Activated naive CD4-positive, alpha-beta T cell treated with anti-CD3 and anti-CD28 coated beads, Interleukin-2, amount 50 U/mL, for 16 hours (primary cell): Measurements from ENCODE around the gene UBE2M.
"Not testable (repeated sequence)": the region's sequence is repeated elsewhere in the genome, so short reads cannot be mapped to it uniquely, and the experiment has no call there.

Experiments
- DNase-seq: peaks from one replicate; pipeline ENCODE4 v3.0.0-alpha.2; 2020

UBE2M gene

GRCh38 chr19:58555369-58555885 lies 3.0 kb downstream of the UBE2M start:
- no peak for DNase-seq

DNA sequence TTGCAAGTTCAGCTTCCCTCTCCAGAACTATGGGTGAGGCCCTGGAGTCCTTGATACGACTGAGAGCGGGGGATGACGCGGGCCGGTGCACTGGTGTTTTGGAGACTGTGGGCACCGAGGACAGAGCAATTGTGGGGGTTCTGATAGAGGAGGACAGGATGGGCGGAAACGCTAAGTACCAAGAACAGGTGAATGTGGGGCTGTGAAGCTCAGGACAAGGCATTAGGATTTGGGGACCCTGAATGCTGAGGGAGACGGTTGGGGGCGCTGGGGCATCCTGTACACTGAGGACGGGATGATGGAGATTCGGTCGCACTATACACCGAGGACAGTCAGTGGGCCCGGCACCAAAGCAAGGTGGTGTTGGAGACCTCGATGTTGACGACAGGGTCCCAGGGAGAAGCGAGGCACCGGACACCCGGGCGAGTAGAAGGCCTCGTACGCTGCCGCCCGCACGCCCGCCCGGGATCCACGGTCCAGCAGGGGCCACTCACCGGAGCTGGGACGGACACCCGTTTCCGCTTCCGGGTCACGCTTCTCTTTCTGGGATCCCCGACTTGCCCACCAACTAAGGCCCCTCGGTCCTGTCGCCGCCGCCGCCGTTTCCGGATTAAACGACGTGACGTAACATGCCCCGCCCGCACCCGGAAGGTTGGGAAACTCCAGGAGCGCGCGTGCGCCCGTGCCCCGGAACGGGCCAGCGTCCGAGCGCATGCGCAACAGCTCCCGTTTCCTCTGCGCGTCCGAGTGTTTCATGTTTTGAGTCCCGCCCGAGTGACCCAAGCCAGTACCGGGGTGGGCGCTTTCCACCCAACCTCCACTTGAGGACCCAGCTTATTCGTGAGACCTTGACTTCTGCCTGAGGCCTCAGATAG lies 3.7 kb downstream of the UBE2M start, which contains the start of gene CHMP2A:
CHMP2A (minus strand) TSS at position 612 of the 875 bp plus-strand sequence. CDS start 893 bp downstream, outside the sequence.
- peak; percentile 97 for DNase-seq

GRCh38 chr19:58553799-58554493 lies 4.5 kb downstream of the UBE2M start:
- no peak for DNase-seq

DNA sequence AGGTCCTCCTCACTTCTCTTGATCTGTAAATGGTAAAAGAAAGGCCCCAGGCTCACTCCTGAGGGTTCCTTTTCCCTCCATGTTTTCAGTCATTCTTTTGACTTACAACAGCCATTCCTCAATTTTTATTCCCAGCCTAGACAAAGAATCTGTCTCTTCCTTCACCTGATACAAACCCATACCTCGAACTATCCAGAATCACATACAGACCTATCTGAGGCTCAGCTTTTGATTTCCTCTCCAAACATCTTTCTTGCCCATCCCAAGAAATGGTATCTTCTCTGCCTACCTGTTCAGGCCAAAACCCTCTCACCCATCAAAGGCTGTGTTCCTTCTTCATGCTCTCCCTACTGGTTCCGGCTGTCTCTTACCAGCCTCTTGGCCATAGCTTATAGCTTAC lies 5.8 kb downstream of the UBE2M start:
- no peak for DNase-seq

- DNase-seq = no peak
Observed at GRCh38 chr19:58551577-58552471, 6.6 kb downstream of the UBE2M start.

DNA sequence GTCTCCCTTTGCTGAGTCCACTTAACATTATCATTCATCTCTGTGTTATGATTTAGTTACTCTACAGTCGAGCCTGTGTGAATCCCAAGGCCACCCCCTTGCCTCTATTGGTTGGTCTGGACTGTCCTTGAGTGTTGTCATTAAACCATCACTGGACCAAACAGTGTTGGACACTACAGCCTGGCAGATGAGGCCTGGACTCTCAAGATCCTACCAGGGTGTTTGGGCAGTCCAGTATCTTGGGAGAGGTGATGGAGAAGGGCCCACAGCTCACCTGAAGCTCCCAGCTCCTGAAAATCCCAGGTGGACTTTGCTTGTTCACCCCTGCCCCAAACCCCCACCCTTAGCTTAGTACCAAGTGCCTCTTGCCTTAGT lies 7.3 kb downstream of the UBE2M start:
- no peak for DNase-seq

GRCh38 chr19:58550362-58551122 lies 7.9 kb downstream of the UBE2M start:
- no peak for DNase-seq

- DNase-seq = no peak
Observed at GRCh38 chr19:58549664-58550361, 8.6 kb downstream of the UBE2M start.

DNA sequence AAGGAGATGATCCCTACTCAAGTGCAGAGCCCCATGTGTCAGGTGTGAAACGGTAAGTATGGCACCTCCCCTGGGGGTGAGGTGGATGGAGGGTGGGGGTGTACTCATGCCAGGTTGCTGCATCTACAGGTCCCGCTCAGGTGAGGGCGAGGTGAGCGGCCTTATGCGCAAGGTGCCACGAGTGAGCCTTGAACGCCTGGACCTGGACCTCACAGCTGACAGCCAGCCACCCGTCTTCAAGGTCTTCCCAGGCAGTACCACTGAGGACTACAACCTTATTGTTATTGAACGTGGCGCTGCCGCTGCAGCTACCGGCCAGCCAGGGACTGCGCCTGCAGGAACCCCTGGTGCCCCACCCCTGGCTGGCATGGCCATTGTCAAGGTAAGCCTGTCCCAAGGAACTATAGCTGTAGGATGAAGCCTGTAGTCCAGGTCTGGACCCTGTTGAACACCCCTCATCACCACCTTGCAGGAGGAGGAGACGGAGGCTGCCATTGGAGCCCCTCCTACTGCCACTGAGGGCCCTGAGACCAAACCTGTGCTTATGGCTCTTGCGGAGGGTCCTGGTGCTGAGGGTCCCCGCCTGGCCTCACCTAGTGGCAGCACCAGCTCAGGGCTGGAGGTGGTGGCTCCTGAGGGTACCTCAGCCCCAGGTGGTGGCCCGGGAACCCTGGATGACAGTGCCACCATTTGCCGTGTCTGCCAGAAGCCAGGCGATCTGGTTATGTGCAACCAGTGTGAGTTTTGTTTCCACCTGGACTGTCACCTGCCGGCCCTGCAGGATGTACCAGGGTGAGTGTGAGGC lies 9.3 kb downstream of the UBE2M start:
- DNase-seq = no peak

- DNase-seq = no peak
Observed at GRCh38 chr19:58547323-58548312, 10.8 kb downstream of the UBE2M start.

DNA sequence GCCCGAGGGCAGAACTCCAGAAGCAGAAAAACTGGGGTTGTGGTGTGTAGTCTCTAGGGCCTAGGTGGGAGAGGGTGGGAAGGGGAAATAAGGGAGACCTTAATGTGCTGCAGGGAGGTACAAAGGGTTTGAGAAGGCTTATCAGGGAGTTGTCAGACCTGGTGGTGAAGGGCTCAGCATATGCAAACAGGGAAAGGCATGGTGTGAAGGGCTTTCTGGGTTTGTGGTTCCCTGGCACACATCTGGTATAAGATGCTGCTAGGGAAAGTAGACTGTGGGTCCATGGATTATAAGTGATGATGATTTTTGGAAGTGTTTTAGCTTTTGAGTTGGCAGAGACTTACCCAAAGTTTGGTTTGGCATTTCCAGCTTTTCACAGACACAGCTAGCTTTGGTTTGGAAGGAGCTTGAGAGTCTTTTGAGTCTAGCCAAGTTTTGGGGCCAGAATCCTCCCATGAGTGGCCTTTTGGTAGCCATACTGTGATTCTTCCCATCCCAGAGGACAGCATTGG lies 12.3 kb downstream of the UBE2M start:
- no peak for DNase-seq

DNA sequence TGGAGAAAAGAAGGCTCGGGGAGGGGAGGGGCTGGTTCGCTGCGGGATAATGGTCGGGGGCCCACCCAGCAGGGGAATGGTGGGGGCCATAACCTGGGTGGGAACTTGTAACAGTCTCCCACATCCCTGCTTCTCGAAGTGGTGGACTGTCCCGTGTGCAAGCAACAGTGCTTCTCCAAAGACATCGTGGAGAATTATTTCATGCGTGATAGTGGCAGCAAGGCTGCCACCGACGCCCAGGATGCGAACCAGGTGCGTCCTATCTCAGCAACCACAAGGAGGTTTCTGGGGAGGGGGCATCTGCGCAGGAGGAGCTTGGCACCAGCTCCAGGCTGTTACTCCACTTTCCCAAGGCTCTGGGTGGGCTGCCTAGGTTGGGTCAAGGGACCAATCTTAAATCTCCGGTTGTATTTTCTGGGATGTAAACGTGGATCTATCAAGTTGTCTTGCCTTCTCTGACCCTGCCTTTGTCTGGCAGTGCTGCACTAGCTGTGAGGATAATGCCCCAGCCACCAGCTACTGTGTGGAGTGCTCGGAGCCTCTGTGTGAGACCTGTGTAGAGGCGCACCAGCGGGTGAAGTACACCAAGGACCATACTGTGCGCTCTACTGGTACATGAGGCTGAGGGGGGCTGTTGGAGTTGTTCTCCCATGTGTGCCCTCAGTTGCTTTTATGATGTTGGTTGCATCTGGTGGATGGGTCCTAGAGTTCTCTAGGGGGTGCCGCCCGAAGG lies 13.0 kb downstream of the UBE2M start:
- no peak for DNase-seq

DNA sequence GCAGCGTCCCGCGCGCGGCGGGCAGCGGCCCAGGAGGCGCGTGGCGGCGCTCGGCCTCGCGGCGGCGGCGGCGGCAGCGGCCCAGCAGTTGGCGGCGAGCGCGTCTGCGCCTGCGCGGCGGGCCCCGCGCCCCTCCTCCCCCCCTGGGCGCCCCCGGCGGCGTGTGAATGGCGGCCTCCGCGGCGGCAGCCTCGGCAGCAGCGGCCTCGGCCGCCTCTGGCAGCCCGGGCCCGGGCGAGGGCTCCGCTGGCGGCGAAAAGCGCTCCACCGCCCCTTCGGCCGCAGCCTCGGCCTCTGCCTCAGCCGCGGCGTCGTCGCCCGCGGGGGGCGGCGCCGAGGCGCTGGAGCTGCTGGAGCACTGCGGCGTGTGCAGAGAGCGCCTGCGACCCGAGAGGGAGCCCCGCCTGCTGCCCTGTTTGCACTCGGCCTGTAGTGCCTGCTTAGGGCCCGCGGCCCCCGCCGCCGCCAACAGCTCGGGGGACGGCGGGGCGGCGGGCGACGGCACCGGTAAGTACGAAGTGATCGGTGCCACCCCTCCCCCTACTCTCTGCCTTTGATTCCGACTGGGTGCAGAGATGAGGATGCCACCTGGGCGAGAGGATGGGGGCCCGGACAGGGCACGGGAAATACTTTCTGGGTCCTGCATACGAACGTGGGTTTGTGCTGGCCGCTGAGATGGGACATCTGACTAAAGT lies 13.7 kb downstream of the UBE2M start:
- peak; percentile 82 for DNase-seq

DNA sequence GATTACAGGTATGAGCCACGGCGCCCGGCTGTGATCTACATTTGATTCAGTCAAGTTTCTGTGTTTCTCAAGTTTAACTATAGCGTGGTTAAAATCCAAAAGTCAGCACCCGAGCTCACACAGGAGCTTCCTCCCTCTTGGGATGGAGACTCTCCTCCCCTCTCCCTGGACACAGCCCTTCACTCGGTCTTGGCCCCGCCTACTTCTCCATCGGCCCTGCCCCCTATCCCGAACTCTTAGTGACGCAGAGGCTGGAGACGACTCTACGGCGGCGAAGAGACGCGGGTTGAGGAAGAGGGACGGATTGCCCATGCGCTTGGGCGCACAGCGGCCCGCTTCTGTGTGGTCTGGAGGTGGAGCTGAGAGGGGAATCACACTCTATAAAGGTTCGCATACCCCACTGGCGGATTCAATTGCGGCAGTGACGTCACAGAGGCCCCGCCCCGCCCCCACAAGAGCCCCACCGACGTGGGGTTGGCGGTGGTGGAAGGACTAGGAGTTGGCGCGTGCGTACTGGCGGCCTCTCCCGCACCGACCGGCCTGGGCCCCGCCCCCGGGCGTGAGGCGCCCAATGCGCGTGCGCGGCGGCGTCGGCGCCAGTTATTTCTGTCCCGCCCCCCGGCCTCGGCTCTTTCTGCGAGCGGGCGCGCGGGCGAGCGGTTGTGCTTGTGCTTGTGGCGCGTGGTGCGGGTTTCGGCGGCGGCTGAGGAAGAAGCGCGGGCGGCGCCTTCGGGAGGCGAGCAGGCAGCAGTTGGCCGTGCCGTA lies 14.4 kb downstream of the UBE2M start, which contains the start of gene TRIM28:
TRIM28 (plus strand) TSS at position 239 of the 765 bp plus-strand sequence. CDS start 694 bp downstream, outside the sequence.
- DNase-seq = peak; percentile 100

- DNase-seq = not testable (repeated sequence)
Observed at GRCh38 chr19:58542641-58543372, 15.6 kb downstream of the UBE2M start.

DNA sequence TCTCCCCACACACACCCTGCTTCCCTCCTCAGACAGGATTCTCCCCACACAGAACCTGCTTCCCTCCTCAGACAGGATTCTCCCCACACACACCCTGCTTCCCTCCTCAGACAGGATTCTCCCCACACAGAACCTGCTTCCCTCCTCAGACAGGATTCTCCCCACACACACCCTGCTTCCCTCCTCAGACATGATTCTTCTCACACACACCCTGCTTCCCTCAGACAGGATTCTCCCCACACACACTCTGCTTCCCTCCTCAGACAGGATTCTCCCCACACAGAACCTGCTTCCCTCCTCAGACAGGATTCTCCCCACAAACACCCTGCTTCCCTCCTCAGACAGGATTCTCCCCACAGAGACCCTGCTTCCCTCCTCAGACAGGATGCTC lies 19.2 kb downstream of the UBE2M start:
- DNase-seq = not testable (repeated sequence)
